GM23338 (cell line): Measurements from ENCODE around the gene TPP2. TPM values are rescaled to one million over a fixed set of nuclear protein-coding genes. Genes with fewer than 3 reads are reported as not detected.

ENCODE experiments used
- ATAC-seq: fragments of 200-7000 bp; cut with Tn5 transposase; 3 replicates; pipeline ENCODE4 v1.9.1; 2020
- DNase-seq: peaks from one replicate; pipeline ENCODE4 v3.0.0-alpha.2; 2015; ENCODE audit warnings: low spot score
- H2AFZ ChIP-seq: fragments of 200-600 bp; sonication (generic); 2 replicates; pipeline ENCODE4 v1.8.0; 2016; ENCODE audit warnings: antibody characterized with exemption, mild to moderate bottlenecking, moderate library complexity
- H3F3A ChIP-seq: fragments of 200-600 bp; sonication (generic); replicated peaks from 2 replicates; pipeline ENCODE4 v1.8.0; 2017; ENCODE audit warnings: antibody characterized with exemption, mixed run types, low read depth
- H3K27ac ChIP-seq: fragments of 200-600 bp; sonication (generic); 2 replicates; pipeline ENCODE4 v1.6.1; 2016; ENCODE audit warnings: low read depth
- H3K27me3 ChIP-seq: fragments of 200-600 bp; sonication (generic); 2 replicates; pipeline ENCODE4 v1.8.0; 2016; ENCODE audit warnings: mild to moderate bottlenecking, mixed run types, moderate library complexity; ENCODE audit not compliant: insufficient read depth
- H3K36me3 ChIP-seq: fragments of 200-600 bp; sonication (generic); 2 replicates; pipeline ENCODE4 v1.8.0; 2016; ENCODE audit warnings: mild to moderate bottlenecking; ENCODE audit not compliant: insufficient read depth
- H3K4me1 ChIP-seq: fragments of 200-600 bp; sonication (generic); 2 replicates; pipeline ENCODE4 v1.8.0; 2016; ENCODE audit warnings: mild to moderate bottlenecking, moderate library complexity; ENCODE audit not compliant: insufficient read depth
- H3K4me2 ChIP-seq: fragments of 200-600 bp; sonication (generic); 2 replicates; pipeline ENCODE4 v1.7.1; 2017; ENCODE audit warnings: mixed run types
- H3K4me3 ChIP-seq: fragments of 200-600 bp; sonication (generic); 2 replicates; pipeline ENCODE4 v1.6.1; 2016; ENCODE audit warnings: mixed run types
- H3K79me2 ChIP-seq: fragments of 200-600 bp; sonication (generic); replicated peaks from 2 replicates; pipeline ENCODE4 v1.8.0; 2017; ENCODE audit warnings: mild to moderate bottlenecking; ENCODE audit not compliant: insufficient read depth
- H3K9me2 ChIP-seq: fragments of 200-600 bp; sonication (generic); 2 replicates; pipeline ENCODE4 v1.8.0; 2017; ENCODE audit not compliant: insufficient read depth
- H4K20me1 ChIP-seq: fragments of 200-600 bp; sonication (generic); replicated peaks from 2 replicates; pipeline ENCODE4 v1.8.0; 2017; ENCODE audit warnings: mild to moderate bottlenecking; ENCODE audit not compliant: insufficient read depth
- H3K27ac Mint-ChIP-seq: 2 replicates; pipeline ENCODE4 v1.8.0; 2020; ENCODE audit warnings: inconsistent platforms, mild to moderate bottlenecking, moderate library complexity, mixed read lengths
- H3K27me3 Mint-ChIP-seq: 3 replicates; pipeline ENCODE4 v1.8.0; 2022; ENCODE audit warnings: low read depth, mild to moderate bottlenecking, moderate library complexity, mixed read lengths, inconsistent platforms; ENCODE audit not compliant: insufficient read depth, poor library complexity
- H3K36me3 Mint-ChIP-seq: 3 replicates; pipeline ENCODE4 v1.8.0; 2021; ENCODE audit warnings: low read depth, mild to moderate bottlenecking, inconsistent platforms, moderate library complexity, mixed read lengths
- H3K4me1 Mint-ChIP-seq: 3 replicates; pipeline ENCODE4 v1.8.0; 2020; ENCODE audit warnings: mild to moderate bottlenecking, inconsistent platforms, mixed read lengths
- H3K4me3 Mint-ChIP-seq: 3 replicates; pipeline ENCODE4 v1.8.0; 2021; ENCODE audit warnings: moderate library complexity, mild to moderate bottlenecking, inconsistent platforms, mixed read lengths
- H3K9me3 Mint-ChIP-seq: 3 replicates; pipeline ENCODE4 v1.8.0; 2020; ENCODE audit warnings: moderate library complexity, mild to moderate bottlenecking, inconsistent platforms, mixed read lengths
- CREB1 ChIP-seq: fragments of 250-450 bp; sonication (Bioruptor Pico); IDR thresholded peaks from 2 replicates; pipeline ENCODE4 v1.5.0; 2020; ENCODE audit warnings: low read depth, mild to moderate bottlenecking, moderate library complexity
- CTCF ChIP-seq, 2 experiments: fragments of 200-600 bp in 1 of 2; sonication (generic) in 1 of 2; conservative IDR thresholded peaks; 2 replicates each; pipeline versions ENCODE4 v1.5.1 to v1.6.1; 2016 to 2017; ENCODE audit warnings: antibody characterized with exemption in 2 of 2, low read depth in 2 of 2, mild to moderate bottlenecking in 2 of 2, moderate library complexity in 1 of 2
- EZH2 ChIP-seq: fragments of 200-600 bp; sonication (generic); IDR thresholded peaks from one replicate; pipeline ENCODE4 v1.8.0; 2017; ENCODE audit warnings: antibody characterized with exemption, mild to moderate bottlenecking, low read depth; ENCODE audit not compliant: unreplicated experiment
- EZH2phosphoT487 ChIP-seq: fragments of 200-600 bp; sonication (generic); IDR thresholded peaks from one replicate; pipeline ENCODE4 v1.8.1; 2018; ENCODE audit warnings: antibody characterized with exemption; ENCODE audit not compliant: unreplicated experiment
- JUNB ChIP-seq: IDR thresholded peaks from one replicate; pipeline ENCODE4 v1.6.1; 2016; ENCODE audit warnings: antibody characterized with exemption; ENCODE audit not compliant: unreplicated experiment
- NANOG ChIP-seq: IDR thresholded peaks from 2 replicates; pipeline ENCODE4 v1.6.1; 2016; ENCODE audit warnings: antibody characterized with exemption, borderline replicate concordance
- POLR2AphosphoS5 ChIP-seq: IDR thresholded peaks from 2 replicates; pipeline ENCODE4 v1.6.1; 2016; ENCODE audit warnings: antibody characterized with exemption, low read depth
- STAT1 ChIP-seq: IDR thresholded peaks from one replicate; pipeline ENCODE4 v1.6.1; 2016; ENCODE audit warnings: antibody characterized with exemption; ENCODE audit not compliant: unreplicated experiment
- ZNF114 ChIP-seq: fragments of 250-450 bp; sonication (Bioruptor Pico); IDR thresholded peaks from 2 replicates; pipeline ENCODE4 v1.5.0; 2020; ENCODE audit warnings: mild to moderate bottlenecking, moderate library complexity
- ZNF331 ChIP-seq: fragments of 250-450 bp; sonication (Bioruptor Pico); IDR thresholded peaks from 2 replicates; pipeline ENCODE4 v1.5.0; 2020; ENCODE audit warnings: low read depth, mild to moderate bottlenecking, moderate library complexity
- ZNF462 ChIP-seq: fragments of 250-450 bp; sonication (Bioruptor Pico); IDR thresholded peaks from 2 replicates; pipeline ENCODE4 v1.5.0; 2020; ENCODE audit warnings: mild to moderate bottlenecking, moderate library complexity
- polyA plus RNA-seq: library from polyadenylated mRNA; unstranded; fragments of >200 nt; fragmentation: Nextera tagmentation; extraction: Ambion mirVana; gene quantifications from 2 replicates; pipeline ENCODE4 v1.2.1, GENCODE V29; 2016
- total RNA-seq: library from RNA; depleted of rRNA; stranded (reverse); fragments of >200 nt; shearing (Covaris generic); gene quantifications from 2 replicates; pipeline ENCODE4 v1.2.3, GENCODE V29; 2014

Gene TPP2
- total and polyA plus RNA-seq, 2 experiments from 2014 or later = 56.6 to 111 TPM

- TF ChIP-seq ZNF462 (CRISPR knock-in tag) = no peak
- TF ChIP-seq EZH2phosphoT487 = no peak
- TF ChIP-seq POLR2AphosphoS5 = no peak
- no peak for TF ChIP-seq JUNB
- no peak for TF ChIP-seq STAT1
Measured at GRCh38 chr13:102645701-102646100, 48.9 kb downstream of the TPP2 start (continued).

- H3K4me3 Mint-ChIP-seq = no peak overlapping the region
- H3K4me1 ChIP-seq = no peaks in the 10 kb centered on the region
- H2AFZ ChIP-seq = no peak overlapping the region
- TF ChIP-seq CTCF (conservative IDR thresholded peaks at IDR 0.05; ENCODE audit: low read depth in 2 of 2) = no peak
- no peak for TF ChIP-seq JUNB
- no peak for TF ChIP-seq CREB1
- TF ChIP-seq NANOG = no peak
- no peak for TF ChIP-seq POLR2AphosphoS5
- no peak for TF ChIP-seq EZH2
- no peak for TF ChIP-seq ZNF331
- TF ChIP-seq ZNF114 (CRISPR knock-in tag) = no peak
- no peaks in the 10 kb centered on the region for H3K9me2 ChIP-seq
- no peaks in the 10 kb centered on the region for H3K4me1 Mint-ChIP-seq
- H3K4me3 ChIP-seq = no peak overlapping the region
- DNase-seq = no peak
- H3K36me3 Mint-ChIP-seq = peaks cover 70% of the 10 kb centered on the region
- no peak overlapping the region for H3K4me2 ChIP-seq
- no peak for ATAC-seq
- no peaks in the 10 kb centered on the region; the same call in 1 of the 2 replicates for H4K20me1 ChIP-seq
- H3K27ac Mint-ChIP-seq = no peak overlapping the region
- no peaks in the 10 kb centered on the region for H3K9me3 Mint-ChIP-seq
- H3K27me3 ChIP-seq = no peaks in the 10 kb centered on the region
- H3K27me3 Mint-ChIP-seq = no peaks in the 10 kb centered on the region
- no peak overlapping the region for H3K27ac ChIP-seq
- no peaks in the 10 kb centered on the region for H3K79me2 ChIP-seq
- peaks cover 65% of the 10 kb centered on the region for H3K36me3 ChIP-seq
- no peaks in the 10 kb centered on the region for H3F3A ChIP-seq
Measured at GRCh38 chr13:102648046-102648445, 51.3 kb downstream of the TPP2 start.
